B cell (primary cell): Measurements from ENCODE around the gene ZNF581. TPM values are rescaled to one million over a fixed set of nuclear protein-coding genes. Genes with fewer than 3 reads are reported as not detected.

Experiments
- ATAC-seq: fragments of 200-7000 bp; cut with Tn5 transposase; one replicate; pipeline ENCODE4 v1.10.0; 2021; ENCODE audit warnings: low read depth, mild to moderate bottlenecking, moderate number of reproducible peaks, moderate library complexity
- CTCF ChIA-PET: fragments of 350-600 bp; sonication (Branson Sonifier 250); formaldehyde crosslinking; loops from one replicate; lab custom pipeline; 2021; ENCODE audit warnings: antibody characterized with exemption, inconsistent platforms; lab: Charles Lee
- POLR2A ChIA-PET: fragments of 350-600 bp; sonication (Branson Sonifier 250); formaldehyde crosslinking; loops from one replicate; lab custom pipeline; 2021; ENCODE audit warnings: antibody characterized with exemption; lab: Charles Lee
- DNase-seq: peaks from one replicate; pipeline ENCODE4 v3.0.0; 2013
- H2AFZ ChIP-seq: 2 replicates; pipeline ENCODE4 v1.6.1; 2012; ENCODE audit warnings: mild to moderate bottlenecking, low read depth, low read length; ENCODE audit not compliant: insufficient read depth, poor library complexity, severe bottlenecking
- H3K27ac ChIP-seq, 2 donors: 1 replicate in 1 of 2; 2 replicates in 1 of 2; pipeline ENCODE4 v1.5.1; 2012 to 2013; ENCODE audit warnings: low read length in 2 of 2, mild to moderate bottlenecking in 2 of 2, moderate library complexity in 1 of 2
- H3K27me3 ChIP-seq, 4 experiments: fragments of 200-600 bp in 1 of 4; sonication (generic) in 1 of 4; replicated peaks in 1 of 4; 1 replicate in 2 of 4; 2 replicates in 2 of 4; pipeline versions ENCODE4 v1.6.1 to v1.7.0; 2013 to 2016; ENCODE audit warnings: low read length in 3 of 4, mild to moderate bottlenecking in 2 of 4, mixed read lengths in 1 of 4, moderate library complexity in 1 of 4; ENCODE audit not compliant: insufficient read depth in 4 of 4, control insufficient read depth in 3 of 4; ENCODE audit errors: control extremely low read depth in 1 of 4
- H3K36me3 ChIP-seq, 2 experiments: replicated peaks in 1 of 2; 1 replicate in 1 of 2; 2 replicates in 1 of 2; pipeline versions ENCODE4 v1.6.1 to v1.7.1; 2013; ENCODE audit warnings: low read length in 1 of 2; ENCODE audit not compliant: insufficient read depth in 2 of 2, control insufficient read depth in 1 of 2; ENCODE audit errors: control extremely low read depth in 1 of 2, extremely low read depth in 1 of 2
- H3K4me1 ChIP-seq, 2 donors: fragments of 200-600 bp in 1 of 2; sonication (generic) in 1 of 2; 1 replicate in 1 of 2; 2 replicates in 1 of 2; pipeline versions ENCODE4 v1.5.1 to v1.6.1; 2013 to 2017; ENCODE audit warnings: low read length in 2 of 2; ENCODE audit not compliant: control insufficient read depth in 2 of 2, insufficient read depth in 2 of 2
- H3K4me2 ChIP-seq: replicated peaks from 2 replicates; pipeline ENCODE3; 2012; ENCODE audit warnings: mild to moderate bottlenecking, low read depth, low read length; ENCODE audit not compliant: poor library complexity, severe bottlenecking
- H3K4me3 ChIP-seq, 5 experiments: fragments of 200-600 bp in 1 of 5; sonication (generic) in 1 of 5; 1 replicate in 3 of 5; 2 replicates in 2 of 5; pipeline versions ENCODE4 v1.5.1 to v1.7.0; 2011 to 2016; ENCODE audit warnings: low read length in 4 of 5, mild to moderate bottlenecking in 4 of 5, low read depth in 2 of 5, control low read depth in 1 of 5, moderate library complexity in 1 of 5; ENCODE audit not compliant: insufficient read depth in 1 of 5; ENCODE audit errors: control extremely low read depth in 1 of 5, extremely low read depth in 1 of 5
- H3K79me2 ChIP-seq: fragments of 200-600 bp; sonication (generic); one replicate; pipeline ENCODE4 v1.6.0; 2016; ENCODE audit warnings: low read length; ENCODE audit not compliant: control insufficient read depth, insufficient read depth
- H3K9ac ChIP-seq: fragments of 200-600 bp; sonication (generic); 2 replicates; pipeline ENCODE4 v1.6.1; 2017; ENCODE audit warnings: mild to moderate bottlenecking, low read length, moderate library complexity
- H3K9me3 ChIP-seq, 3 donors: one replicate each; pipeline versions ENCODE4 v1.6.1 to v1.7.1; 2013; ENCODE audit warnings: low read length in 2 of 3; ENCODE audit not compliant: control insufficient read depth in 2 of 3, insufficient read depth in 1 of 3; ENCODE audit errors: control extremely low read depth in 1 of 3
- H4K20me1 ChIP-seq: 2 replicates; pipeline ENCODE4 v1.6.0; 2012; ENCODE audit warnings: mild to moderate bottlenecking, low read length; ENCODE audit not compliant: insufficient read depth, control insufficient read depth, poor library complexity, severe bottlenecking
- H3K27ac Mint-ChIP-seq: one replicate; pipeline ENCODE4 v1.8.0; 2021; ENCODE audit warnings: mixed read lengths
- H3K27me3 Mint-ChIP-seq: one replicate; pipeline ENCODE4 v1.8.0; 2021; ENCODE audit warnings: mixed read lengths
- H3K4me1 Mint-ChIP-seq: one replicate; pipeline ENCODE4 v1.8.0; 2021; ENCODE audit warnings: mixed read lengths
- H3K4me3 Mint-ChIP-seq: one replicate; pipeline ENCODE4 v1.8.0; 2021; ENCODE audit warnings: mixed read lengths
- H3K9me3 Mint-ChIP-seq: one replicate; pipeline ENCODE4 v1.8.0; 2022; ENCODE audit warnings: mixed read lengths; ENCODE audit not compliant: insufficient read depth
- CTCF ChIP-seq: fragments of 200-600 bp; IDR thresholded peaks from one replicate; pipeline ENCODE4 v1.8.0; 2022; ENCODE audit warnings: antibody characterized with exemption, mild to moderate bottlenecking
- EZH2 ChIP-seq: IDR thresholded peaks from 2 replicates; pipeline ENCODE4 v1.6.1; 2012; ENCODE audit warnings: borderline replicate concordance, low read depth, mild to moderate bottlenecking, moderate library complexity, low read length; ENCODE audit not compliant: insufficient read depth, poor library complexity, severe bottlenecking
- WGBS: methylation state at CpG from one replicate; pipeline ENCODE4 v1.1.5; 2013; ENCODE audit warnings: missing lambda C conversion rate; ENCODE audit not compliant: insufficient coverage; 5-methylcytosine and 5-hydroxymethylcytosine counted together
- intact Hi-C: fragments of 100-400 bp; cut with micrococcal nuclease; formaldehyde crosslinking; loops from one replicate; pipeline ENCODE4 v1.10.0; 2022
- polyA plus RNA-seq: library from polyadenylated mRNA; depleted of rRNA; stranded (reverse); fragments of >200 nt; gene quantifications from 2 replicates; pipeline ENCODE4 v1.2.3, GENCODE V29; 2012
- total RNA-seq, 2 donors: library from RNA; stranded (reverse); fragments of 120-200 nt in 1 of 2; gene quantifications; 1 replicate in 1 of 2; 2 replicates in 1 of 2; pipeline versions ENCODE4 v1.2.3 to v1.2.4, GENCODE V29; 2013 to 2022

ZNF581 gene
- total and polyA plus RNA-seq, 2 donors (not counting 1 experiment from before 2014, with no cell fraction given): 48.2 to 51.3 TPM

- Histone ChIP-seq H3K4me2 (peak within 1 kb of the TSS; percentile 87), H3K79me2 (peaks cover 53% of the 10 kb centered on the region), H3K9ac (peak within 1 kb of the TSS; percentile 93), H3K4me1 (peaks cover 37 to 51% of the 10 kb centered on the region in 2 donors), H2AFZ (peak within 1 kb of the TSS; percentile 85), H3K27me3 (no peaks in the 10 kb centered on the region), H3K9me3 (no peaks in the 10 kb centered on the region), H4K20me1 (peaks cover 47% of the 10 kb centered on the region), H3K27ac (peak within 1 kb of the TSS; percentile 98 to 100), H3K4me3 (peak within 1 kb of the TSS; percentile 66 to 98 (median 92)), H3K36me3 (peaks cover 0 to 42% of the 10 kb centered on the region in 2 experiments)
- intact Hi-C loops: loop anchor here (1.0 kb wide), 4 partner anchors 12 to 396 kb away; partner anchors contain the start of genes EPN1, PPP6R1, ZNF581 and ZNF865
- peak; percentile 48 for ATAC-seq
- TF ChIP-seq CTCF: no peak
- ChIA-PET POLR2A (interaction anchor here (0.6 to 1.7 kb wide), 21 partner anchors 10 to 1518 kb away, joined by 3 to 17 read pairs (median 5); partner anchors contain the start of genes EPN1, FIZ1, MBOAT7 and ZNF524), CTCF (interaction anchor here (0.6 to 3.9 kb wide), 14 partner anchors 11 to 401 kb away, joined by 3 to 87 read pairs (median 5); partner anchors contain the start of genes FIZ1, ZNF524, ZNF580 and ZNF581)
- peak; percentile 93 for DNase-seq
- H3K4me1 Mint-ChIP-seq: peaks cover 56% of the 10 kb centered on the region
- no peaks in the 10 kb centered on the region for H3K27me3 Mint-ChIP-seq
- H3K27ac Mint-ChIP-seq: peak within 1 kb of the TSS; percentile 96
- peak within 1 kb of the TSS; percentile 93 for H3K4me3 Mint-ChIP-seq
- under 1% methylated on average over 80 of the region's 95 CpGs for WGBS
- no peaks in the 10 kb centered on the region for H3K9me3 Mint-ChIP-seq
These were observed 11.6 kb downstream of the ZNF581 start, which contains the start of gene U2AF2 for GRCh38 chr19:55654868-55655647. U2AF2 (plus strand) TSS chr19:55655035; CDS start chr19:55655105, 70 bp downstream.

- no peaks in the 10 kb centered on the region for H3K27me3 Mint-ChIP-seq
- Histone ChIP-seq H3K36me3 (peaks cover 0 to 44% of the 10 kb centered on the region in 2 experiments), H3K4me1 (peaks cover 37 to 51% of the 10 kb centered on the region in 2 donors), H3K4me3 (peak overlapping the region; percentile 66 to 98 (median 92)), H3K27me3 (no peaks in the 10 kb centered on the region), H3K9ac (peak overlapping the region; percentile 93), H3K4me2 (peak overlapping the region; percentile 87), H3K27ac (peak overlapping the region; percentile 98 to 100), H3K9me3 (no peaks in the 10 kb centered on the region), H2AFZ (peak overlapping the region; percentile 62), H4K20me1 (peaks cover 53% of the 10 kb centered on the region), H3K79me2 (peaks cover 59% of the 10 kb centered on the region)
- intact Hi-C loops: no loop called here
- TF ChIP-seq CTCF (no peak), EZH2 (no peak)
- ATAC-seq (no peak), DNase-seq (no peak)
- ChIA-PET POLR2A (no interaction called here), CTCF (interaction anchor here (1.0 to 2.3 kb wide), 3 partner anchors 21 to 154 kb away, joined by 4 to 15 read pairs (median 5); no protein-coding TSS in a partner anchor)
- peaks cover 50% of the 10 kb centered on the region for H3K4me1 Mint-ChIP-seq
- WGBS: 2% methylated on average over 17 of the region's 19 CpGs
- peak overlapping the region; percentile 96 for H3K27ac Mint-ChIP-seq
- H3K4me3 Mint-ChIP-seq: peak overlapping the region; percentile 93
- H3K9me3 Mint-ChIP-seq: no peaks in the 10 kb centered on the region
These were observed 12.2 kb downstream of the ZNF581 start for GRCh38 chr19:55655648-55656040.
